C4-2B (cell line): ENCODE results near the gene ING2.

Source experiments
- ZFX ChIP-seq: fragments of 450-650 bp; IDR thresholded peaks from 2 replicates; pipeline ENCODE4 v1.6.1; 2017
- TF ChIP-seq, protein P1 (sequence below): fragments of 450-650 bp; conservative IDR thresholded peaks from 2 replicates; pipeline ENCODE4 v1.5.1; 2017; ENCODE audit warnings: mild to moderate bottlenecking

DNA sequence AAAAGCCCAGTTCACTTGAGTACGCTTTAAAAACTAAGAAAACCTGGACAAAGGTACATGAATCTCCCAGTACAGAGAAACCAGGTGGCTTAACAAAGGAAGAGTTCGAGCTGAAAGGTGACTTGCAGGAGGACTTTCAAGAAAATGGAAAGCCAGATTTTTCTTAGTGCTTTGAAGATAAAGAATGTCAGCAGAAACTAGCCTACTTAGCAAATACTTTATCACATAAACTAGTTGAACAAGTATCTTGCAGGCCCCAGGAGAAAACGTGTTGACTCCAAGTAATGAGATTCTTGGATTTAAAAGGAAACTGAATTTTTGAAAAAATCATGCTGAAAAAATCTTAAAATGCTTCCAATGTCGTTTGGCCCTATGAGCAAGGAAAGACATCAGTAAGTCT, 34.0 kb upstream of the ING2 start:
- TF ChIP-seq, protein P1, sequence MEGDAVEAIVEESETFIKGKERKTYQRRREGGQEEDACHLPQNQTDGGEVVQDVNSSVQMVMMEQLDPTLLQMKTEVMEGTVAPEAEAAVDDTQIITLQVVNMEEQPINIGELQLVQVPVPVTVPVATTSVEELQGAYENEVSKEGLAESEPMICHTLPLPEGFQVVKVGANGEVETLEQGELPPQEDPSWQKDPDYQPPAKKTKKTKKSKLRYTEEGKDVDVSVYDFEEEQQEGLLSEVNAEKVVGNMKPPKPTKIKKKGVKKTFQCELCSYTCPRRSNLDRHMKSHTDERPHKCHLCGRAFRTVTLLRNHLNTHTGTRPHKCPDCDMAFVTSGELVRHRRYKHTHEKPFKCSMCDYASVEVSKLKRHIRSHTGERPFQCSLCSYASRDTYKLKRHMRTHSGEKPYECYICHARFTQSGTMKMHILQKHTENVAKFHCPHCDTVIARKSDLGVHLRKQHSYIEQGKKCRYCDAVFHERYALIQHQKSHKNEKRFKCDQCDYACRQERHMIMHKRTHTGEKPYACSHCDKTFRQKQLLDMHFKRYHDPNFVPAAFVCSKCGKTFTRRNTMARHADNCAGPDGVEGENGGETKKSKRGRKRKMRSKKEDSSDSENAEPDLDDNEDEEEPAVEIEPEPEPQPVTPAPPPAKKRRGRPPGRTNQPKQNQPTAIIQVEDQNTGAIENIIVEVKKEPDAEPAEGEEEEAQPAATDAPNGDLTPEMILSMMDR: no peak
- no peak for TF ChIP-seq ZFX
